CD4-positive, alpha-beta T cell treated with Interleukin-10 for 1 hour (primary cell): ENCODE data around the gene UBE2K.
A peak's percentile ranks its signal among the peaks of the same experiment; 100 is the strongest.
"Not testable (repeated sequence)": the region's sequence is repeated elsewhere in the genome, so short reads cannot be mapped to it uniquely, and the experiment has no call there.

Experiments
- DNase-seq: peaks from one replicate; pipeline ENCODE4 v3.0.0-alpha.2; 2020

UBE2K gene

GRCh38 chr4:39698424-39699009 lies 581 bp downstream of the UBE2K start:
- no peak for DNase-seq

DNA sequence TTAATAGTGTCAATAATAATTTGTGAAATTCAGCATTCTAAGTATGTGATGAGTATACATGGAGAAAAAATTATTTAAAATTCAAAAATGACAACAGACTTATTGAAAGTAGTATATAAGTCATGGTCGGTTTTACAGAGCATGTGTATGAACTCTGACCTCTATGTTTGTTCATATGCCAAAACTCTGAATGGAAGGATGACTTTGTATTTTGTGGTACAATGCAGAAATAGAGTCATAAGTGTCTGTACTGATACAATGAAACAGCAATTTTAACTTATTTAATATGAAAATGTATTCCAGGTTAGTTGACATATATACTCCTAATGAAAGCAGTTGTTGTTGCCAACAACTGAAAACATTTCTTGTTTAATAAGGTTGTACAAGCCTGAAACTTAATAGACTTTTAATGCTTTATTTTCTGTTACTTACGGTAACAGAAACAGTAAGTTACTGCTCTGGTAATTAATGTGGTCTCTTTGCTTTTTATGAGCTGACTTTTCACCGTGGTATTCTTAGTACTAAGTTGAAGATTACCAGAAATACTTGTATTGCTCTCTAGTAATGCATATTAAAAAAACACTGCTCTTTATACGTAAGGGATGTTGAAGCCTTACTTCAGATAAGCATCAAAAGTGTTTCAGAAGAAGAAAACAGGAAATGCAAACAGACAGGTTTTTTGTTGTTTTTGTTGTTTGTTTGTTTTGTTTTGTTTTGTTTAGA lies 1.9 kb downstream of the UBE2K start:
- DNase-seq, result peak; percentile 31

DNA sequence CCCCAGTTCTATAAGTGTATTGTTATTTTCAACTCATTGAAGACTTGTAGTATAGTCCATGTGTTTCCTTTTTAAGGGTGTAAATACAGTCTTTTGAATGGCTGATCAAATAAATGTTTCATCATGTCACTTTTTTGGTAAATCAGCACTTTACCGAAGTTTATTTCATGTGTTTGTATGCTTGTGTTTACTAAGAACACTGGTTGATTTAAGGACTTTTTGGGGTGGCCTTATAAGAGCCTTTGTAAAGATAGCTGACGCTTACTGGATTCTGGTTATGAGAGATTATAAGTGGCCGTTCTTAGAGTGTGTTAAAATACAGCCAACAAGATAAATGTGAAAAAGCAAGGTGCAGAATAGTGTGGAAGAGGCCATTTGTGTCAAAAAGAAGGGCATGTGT lies 2.6 kb downstream of the UBE2K start:
- no peak for DNase-seq

DNA sequence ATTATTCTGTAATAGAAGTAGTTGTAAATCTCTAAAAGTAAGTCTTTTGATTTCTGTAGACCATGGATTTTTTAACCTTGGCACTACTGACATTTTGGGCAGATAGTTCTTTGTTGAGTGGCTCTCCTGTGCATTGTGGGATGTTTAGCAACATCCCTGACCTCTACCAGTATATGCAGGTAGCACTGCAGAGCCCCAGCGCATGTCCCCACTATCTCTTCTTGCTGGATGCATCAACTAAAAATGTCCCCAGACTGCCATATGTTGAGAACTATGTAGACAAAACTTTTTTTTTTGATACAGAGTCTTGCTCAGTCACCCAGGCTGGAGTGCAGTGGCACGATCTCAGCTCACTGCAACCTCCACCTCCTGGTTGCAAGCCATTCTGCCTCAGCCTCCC lies 4.8 kb downstream of the UBE2K start:
- no peak for DNase-seq

DNA sequence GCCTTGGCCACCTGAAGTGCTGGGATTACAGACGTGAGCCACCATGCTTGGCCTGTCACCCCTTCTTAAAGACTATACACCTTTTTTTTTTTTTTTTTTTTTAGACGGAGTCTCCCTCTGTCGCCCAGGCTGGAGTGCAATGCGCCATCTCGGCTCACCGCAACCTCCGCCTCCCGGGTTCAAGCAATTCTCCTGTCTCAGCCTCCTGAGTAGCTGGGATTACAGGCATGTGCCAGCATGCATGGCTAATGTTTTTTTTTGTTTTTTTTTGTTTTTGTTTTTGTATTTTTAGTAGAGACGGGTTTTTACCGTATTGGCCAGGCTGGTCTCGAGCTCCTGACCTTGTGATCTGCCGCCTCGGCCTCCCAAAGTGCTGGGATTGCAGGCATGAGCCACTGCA lies 6.9 kb downstream of the UBE2K start:
- not testable (repeated sequence) for DNase-seq

GRCh38 chr4:39706334-39706733 lies 8.4 kb downstream of the UBE2K start:
- no peak for DNase-seq

DNA sequence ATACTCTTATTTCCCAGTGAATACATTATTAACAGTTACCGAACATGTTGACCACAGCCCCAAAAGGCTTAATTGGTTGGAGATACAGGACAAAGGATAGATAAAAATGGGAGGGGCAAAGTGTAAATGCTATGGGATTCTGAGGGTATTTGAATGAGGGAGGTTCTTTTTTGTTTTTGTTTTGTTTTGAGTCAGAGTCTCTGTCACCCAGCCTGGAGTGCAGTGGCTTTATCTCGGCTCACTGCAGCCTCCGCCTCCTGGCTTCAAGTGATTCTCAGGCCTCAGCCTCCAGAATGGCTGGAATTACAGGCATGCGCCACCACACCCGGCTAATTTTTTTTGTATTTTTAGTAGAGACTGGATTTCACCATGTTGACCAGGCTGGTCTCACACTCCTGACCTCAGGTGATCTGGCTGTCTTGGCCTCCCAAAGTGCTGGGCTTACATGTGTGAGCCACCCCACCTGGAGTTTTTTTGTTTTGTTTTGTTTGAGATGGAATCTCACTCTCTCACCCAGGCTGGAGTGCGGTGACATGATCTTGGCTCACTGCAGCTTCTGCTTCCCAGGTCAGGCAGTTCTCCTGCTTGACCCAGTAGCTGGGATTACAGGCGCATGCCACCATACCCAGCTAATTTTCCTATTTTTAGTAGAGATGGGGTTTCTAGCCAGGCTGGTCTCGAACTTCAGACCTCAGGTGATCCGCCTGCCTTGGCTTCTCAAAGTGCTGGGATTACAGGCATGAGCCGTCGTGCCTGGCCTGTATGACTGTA lies 9.0 kb downstream of the UBE2K start:
- DNase-seq, result no peak

DNA sequence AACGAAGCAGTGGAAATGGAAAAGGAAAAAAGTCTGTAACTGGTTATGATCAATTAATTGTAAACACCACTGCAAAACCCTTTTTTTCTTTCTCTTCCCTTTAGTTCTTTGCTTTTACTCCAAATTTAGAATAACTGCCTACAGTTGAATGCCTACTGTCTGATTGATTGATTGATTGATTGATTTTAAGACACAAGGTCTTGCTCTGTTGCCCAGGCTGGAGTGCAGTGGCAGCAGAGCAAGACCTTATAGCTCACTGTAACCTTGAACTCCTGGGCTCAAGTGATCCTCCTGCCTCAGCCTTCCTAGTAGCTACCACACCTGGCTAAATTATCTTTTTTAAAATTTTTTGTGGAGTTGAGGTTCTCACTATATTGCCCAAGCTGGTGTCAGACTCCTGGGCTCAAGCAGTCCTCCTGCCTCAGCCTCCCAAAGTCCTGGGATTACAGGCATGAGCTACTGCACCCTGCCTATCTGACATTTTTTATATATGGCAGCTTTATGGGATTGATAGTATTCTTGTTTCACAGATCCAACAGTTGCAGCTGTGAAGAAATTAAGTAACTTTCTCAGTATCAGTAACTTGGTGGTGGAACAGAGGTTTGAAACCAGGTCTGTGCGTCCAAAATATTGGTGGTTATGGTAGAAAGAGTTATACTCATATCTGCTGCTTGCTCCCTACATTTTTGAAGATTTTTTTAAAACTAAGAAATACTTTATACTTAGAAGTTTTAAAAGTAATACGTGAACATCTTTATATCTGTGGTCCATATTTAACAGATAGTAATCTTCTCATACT lies 12.4 kb downstream of the UBE2K start:
- no peak for DNase-seq

DNA sequence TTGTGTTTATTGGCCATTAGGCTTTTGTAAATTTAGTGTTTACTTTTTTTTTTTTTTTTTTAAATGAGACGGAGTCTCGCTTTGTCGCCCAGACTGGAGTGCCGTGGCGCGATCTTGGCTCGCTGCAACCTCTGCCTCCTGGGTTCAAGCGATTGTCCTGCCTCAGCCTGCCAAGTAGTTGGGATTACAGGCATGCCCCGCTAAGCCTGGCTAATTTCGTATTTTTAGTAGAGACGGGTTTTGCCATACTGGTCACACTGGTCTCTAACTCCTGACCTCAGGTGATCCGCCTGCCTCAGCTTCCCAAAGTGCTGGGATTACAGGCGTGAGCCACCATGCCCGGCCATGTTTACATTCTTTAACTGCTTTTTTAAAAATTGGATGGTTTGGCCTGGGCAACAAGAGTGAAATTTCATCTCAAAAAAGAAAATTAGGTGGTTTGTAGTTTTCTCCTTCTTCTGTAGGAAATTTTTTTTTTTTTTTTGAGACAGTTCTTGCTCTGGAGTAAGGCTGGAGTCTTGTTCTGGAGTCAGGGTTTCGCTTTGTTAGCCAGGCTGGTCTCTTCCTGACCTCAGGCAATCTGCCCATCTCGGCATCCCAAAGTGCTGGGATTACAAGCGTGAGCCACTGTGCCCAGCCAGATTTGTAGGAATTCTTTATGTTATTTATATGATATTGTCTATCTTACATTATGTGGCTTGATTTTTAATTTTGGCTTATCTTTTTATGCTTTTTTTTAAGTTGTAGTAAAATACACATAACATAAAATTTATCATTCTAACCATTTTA lies 15.1 kb downstream of the UBE2K start:
- no peak for DNase-seq

- no peak for DNase-seq
Observed at GRCh38 chr4:39713691-39714090, 15.8 kb downstream of the UBE2K start.

DNA sequence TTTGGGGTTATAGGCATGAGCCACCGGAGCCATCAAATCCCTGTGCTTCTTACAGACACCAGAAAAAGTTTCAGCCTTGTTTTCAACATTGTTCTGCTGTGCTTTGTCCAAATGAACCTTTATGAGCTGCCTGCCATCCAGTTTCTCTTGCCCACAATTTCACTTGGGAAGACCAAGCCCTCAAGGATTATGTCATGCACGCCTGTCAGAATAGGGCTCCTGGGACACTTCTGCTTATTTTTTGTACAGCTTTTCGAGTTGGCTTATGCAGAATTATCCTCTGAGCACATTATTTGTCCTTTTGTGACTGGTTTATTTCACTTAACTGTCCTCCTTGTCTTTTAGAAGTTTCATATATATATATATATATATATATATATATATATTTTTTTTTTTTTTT lies 16.2 kb downstream of the UBE2K start:
- no peak for DNase-seq

- no peak for DNase-seq
Observed at GRCh38 chr4:39715788-39716187, 17.9 kb downstream of the UBE2K start.

DNA sequence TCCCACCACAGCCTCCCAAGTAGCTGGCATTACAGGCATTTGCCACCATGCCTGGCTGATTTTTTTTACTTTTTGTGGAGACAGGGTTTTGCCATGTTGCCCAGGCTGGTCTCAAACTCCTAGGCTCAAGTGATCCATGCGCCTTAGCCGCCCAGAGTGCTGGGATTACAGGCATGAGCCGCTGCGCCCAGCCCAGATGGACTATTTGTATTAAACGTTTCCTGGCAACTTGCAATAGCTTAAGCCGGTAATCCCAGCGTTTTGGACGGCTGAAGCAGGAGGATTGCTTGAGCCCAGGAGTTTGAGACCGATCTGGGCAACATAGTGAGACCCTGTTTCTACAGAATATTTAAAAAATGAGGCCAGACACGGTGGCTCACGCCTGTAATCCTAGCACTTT lies 18.4 kb downstream of the UBE2K start:
- DNase-seq, result no peak

- not testable (repeated sequence) for DNase-seq
Observed at GRCh38 chr4:39717743-39718142, 19.8 kb downstream of the UBE2K start.

DNA sequence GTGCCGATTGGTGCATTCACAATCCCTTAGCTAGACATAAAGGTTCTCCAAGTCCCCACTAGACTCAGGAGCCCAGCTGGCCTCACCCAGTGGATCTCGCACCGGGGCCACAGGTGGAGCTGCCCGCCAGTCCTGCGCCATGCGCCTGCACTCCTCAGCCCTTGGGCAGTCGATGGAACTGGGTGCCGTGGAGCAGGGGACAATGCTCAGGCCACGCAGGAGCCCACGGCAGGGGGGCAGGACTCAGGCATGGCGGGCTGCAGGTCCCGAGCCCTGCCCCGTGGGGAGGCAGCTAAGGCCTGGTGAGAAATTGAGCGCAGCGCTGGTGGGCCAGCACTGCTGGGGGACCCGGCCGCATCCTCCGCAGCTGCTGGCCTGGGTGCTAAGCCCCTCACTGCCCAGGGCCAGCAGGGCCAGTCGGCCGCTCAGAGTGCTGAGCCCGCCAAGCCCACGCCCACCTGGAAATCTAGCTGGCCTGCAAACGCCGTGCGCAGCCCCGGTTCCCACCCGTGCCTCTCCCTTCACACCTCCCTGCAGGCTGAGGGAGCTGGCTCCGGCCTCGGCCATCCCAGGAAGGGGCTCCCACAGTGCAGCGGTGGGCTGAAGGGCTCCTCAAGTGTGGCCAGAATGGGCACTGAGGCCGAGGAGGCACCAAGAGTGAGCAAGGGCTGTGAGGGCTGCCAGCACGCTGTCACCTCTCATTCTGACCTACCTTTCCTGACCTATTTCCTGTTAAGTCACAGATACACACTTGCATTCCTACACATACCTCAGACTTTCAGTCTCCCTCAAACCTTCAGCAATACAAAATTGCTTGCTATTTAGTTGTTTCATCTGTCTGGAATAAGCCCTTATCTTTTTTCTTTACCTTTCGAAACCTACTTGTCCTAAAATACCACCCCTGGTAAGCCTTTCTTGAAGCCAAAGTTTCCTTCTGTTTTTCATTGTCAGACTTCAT lies 20.7 kb downstream of the UBE2K start:
- DNase-seq, result no peak

DNA sequence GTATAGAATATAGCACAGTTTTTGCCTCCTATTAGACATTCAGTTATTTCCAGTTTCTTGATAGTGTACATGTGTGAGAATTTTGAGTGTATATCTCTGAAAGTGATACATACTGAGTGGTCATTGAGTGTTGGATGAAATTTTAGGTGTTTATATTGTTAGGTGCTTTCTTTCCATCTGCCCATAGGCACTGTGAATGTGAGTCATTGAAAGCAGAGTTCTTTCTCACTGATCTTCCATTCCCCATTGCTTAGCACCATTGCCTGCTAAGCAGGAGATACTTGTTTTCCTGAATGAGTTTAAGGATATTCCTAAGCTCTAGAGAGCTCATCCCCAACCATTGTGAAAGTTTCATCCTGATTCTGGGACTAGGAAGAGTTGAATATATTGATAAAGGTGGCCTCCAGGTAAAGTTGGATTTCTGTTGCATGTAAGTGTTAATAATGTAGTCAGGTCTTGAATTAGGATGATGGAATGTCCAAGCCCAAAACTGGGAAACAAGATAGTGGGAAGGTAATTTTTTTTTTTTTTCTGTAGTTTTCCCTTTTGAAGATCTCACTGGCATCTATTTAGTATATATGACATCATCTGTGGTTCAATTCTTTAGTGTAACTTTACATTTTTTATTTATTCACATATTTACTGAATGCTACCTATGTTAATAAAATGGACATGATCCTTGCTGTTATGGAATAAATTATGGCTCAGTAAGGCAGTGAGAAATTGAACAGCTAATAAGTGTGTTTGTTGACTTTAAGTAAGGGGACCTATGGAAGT lies 22.1 kb downstream of the UBE2K start:
- DNase-seq, result no peak

DNA sequence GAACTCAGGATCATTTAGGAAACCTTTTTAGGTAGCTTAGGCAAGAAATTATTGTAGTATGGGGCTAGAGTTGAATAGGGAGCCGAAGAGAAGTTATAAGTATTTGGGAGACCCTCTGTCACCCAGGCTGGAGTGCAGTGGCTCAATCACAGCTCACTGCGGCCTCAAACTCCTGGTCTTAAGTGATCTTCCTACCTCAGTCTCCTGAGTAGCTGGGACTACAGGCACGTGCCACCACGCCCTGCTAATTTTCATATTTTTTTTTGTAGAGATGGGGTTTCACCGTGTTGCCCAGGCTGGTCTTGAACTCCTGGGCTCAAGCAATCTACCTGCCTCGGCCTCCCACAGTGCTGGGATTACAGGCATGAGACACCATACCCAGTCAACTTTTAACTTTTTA lies 23.3 kb downstream of the UBE2K start:
- not testable (repeated sequence) for DNase-seq

DNA sequence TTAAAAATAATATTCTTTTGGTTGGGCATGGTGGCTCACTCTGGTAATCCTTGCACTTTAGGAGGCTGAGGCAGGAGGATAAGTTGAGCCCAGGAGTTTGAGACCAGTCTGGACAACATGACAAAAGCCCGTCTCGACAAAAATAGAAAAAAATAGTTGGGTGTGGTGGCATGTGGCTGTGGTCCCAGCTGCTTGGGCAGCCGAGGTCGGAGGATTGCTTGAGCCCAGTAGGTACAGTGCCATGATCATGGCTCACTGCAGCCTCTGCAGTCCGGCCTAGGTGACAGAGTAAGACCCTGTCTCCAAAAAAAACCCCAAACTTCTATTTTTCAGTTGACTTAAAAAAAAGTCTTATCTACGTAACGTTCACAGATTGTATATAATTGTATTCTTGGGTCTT lies 23.9 kb downstream of the UBE2K start:
- no peak for DNase-seq

DNA sequence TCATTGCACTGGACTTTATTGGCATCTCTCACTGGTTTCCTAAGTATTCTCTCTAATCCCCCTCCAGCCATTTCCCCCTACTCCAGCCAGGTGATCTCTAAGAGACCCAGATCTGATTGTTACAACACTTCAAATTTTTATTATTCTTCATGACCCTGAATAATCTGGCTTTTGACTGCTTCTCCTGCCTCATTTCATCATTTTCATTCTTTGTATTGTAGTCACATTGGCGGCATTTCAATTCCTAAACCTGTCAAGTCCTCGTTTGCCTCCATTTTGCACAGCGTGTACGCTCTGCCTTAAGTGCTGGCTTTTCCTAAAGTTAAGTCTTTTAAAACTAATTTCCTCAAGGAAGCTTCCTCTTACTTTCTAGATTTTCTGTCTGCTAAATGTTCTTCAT lies 31.6 kb downstream of the UBE2K start:
- no peak for DNase-seq

DNA sequence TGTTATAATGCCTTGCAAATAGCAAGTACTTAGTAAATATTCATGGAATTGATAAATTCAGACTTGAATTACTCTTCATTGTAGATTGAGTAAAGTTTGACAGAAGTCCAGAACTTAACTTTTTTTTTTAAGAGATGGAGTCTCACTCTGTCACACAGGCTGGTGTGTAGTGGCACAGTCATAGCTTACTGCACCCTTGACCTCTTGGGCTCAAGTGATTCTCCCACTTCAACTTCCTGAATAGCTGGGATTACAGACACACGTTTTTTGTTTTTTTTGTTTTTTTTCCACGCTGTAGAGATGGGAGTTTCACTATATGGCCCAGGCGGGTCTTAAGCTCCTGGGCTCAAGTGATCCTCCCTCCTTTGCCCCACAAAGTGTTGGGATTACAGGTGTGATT lies 32.1 kb downstream of the UBE2K start:
- no peak for DNase-seq

DNA sequence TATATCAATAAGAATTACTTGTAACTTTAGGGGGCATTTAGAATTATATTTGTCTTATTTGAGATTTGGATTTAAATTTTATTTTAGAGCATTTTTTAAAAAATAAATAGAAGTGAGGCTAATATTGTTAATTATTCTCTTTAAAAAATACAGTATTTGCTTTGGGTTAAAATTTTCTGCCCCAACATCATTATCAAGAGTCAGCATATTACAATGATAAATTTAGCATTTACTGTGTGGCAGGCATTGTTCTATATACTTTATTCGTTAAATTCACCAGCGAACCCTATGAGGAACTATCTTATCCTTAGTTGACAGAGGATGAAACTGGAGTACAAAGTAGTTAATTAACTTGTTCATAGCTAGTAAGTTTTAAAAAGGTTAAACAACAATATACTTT lies 34.0 kb downstream of the UBE2K start:
- DNase-seq, result no peak
